ENCODE results near the gene PAPSS2. TPM values are rescaled to one million over a fixed set of nuclear protein-coding genes. Genes with fewer than 3 reads are reported as not detected.

The PAPSS2 gene
- total RNA-seq, 1 experiment from 2014 or later: 24.5 TPM

- no peak overlapping the region for H2AK5ac ChIP-seq (ENCODE audit: insufficient read length, low read length)
- WGBS (ENCODE audit: extremely low coverage, insufficient read length, low lambda C conversion rate): no CpG with 5 or more reads among the region's 2 CpGs
Measured at GRCh38 chr10:87667493-87667892, 7.8 kb downstream of the PAPSS2 start.

More at GRCh38 chr10:87667493-87667892, 7.8 kb downstream of the PAPSS2 start:
- no peak overlapping the region for H4K91ac ChIP-seq (ENCODE audit: insufficient read length, low read depth, low read length)
- no peak overlapping the region for H3K14ac ChIP-seq (ENCODE audit: insufficient read depth, low read length)
- no peaks in the 10 kb centered on the region for H3K79me1 ChIP-seq (ENCODE audit: insufficient read depth, low read depth, low read length, poor library complexity, severe bottlenecking)
- TF ChIP-seq, protein P1, sequence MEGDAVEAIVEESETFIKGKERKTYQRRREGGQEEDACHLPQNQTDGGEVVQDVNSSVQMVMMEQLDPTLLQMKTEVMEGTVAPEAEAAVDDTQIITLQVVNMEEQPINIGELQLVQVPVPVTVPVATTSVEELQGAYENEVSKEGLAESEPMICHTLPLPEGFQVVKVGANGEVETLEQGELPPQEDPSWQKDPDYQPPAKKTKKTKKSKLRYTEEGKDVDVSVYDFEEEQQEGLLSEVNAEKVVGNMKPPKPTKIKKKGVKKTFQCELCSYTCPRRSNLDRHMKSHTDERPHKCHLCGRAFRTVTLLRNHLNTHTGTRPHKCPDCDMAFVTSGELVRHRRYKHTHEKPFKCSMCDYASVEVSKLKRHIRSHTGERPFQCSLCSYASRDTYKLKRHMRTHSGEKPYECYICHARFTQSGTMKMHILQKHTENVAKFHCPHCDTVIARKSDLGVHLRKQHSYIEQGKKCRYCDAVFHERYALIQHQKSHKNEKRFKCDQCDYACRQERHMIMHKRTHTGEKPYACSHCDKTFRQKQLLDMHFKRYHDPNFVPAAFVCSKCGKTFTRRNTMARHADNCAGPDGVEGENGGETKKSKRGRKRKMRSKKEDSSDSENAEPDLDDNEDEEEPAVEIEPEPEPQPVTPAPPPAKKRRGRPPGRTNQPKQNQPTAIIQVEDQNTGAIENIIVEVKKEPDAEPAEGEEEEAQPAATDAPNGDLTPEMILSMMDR (conservative IDR thresholded peaks at IDR 0.05): no peak
- Mint-ChIP-seq H3K36me3 (ENCODE audit: insufficient read depth in 1 of 3, low read depth in 3 of 3) (peaks cover 0 to 16% (median 15%) of the 10 kb centered on the region in 3 experiments; a peak in 6 of 7 replicates), H3K27me3 (ENCODE audit: low read depth) (no peaks in the 10 kb centered on the region), H3K4me3 (no peak overlapping the region), H3K9me3 (no peaks in the 10 kb centered on the region), H3K27ac (no peak overlapping the region), H3K4me1 (peaks cover 2 to 4% of the 10 kb centered on the region in 2 experiments)
- H4K20me1 ChIP-seq (ENCODE audit: control insufficient read depth, insufficient read depth, insufficient read length): no peaks in the 10 kb centered on the region
- no peak overlapping the region for H2BK20ac ChIP-seq (ENCODE audit: low read depth, low read length, poor library complexity, severe bottlenecking)
- H3K56ac ChIP-seq (ENCODE audit: insufficient read length, low read depth, low read length): no peak overlapping the region
- H3K27ac ChIP-seq (ENCODE audit: insufficient read length, low read depth, low read length): no peak overlapping the region
- H3K27me3 ChIP-seq (ENCODE audit: insufficient read depth, low read length): no peaks in the 10 kb centered on the region
- no peak for DNase-seq
- H2BK120ac ChIP-seq (ENCODE audit: low read depth, low read length, poor library complexity, severe bottlenecking): no peak overlapping the region
- no peak overlapping the region for H2BK15ac ChIP-seq (ENCODE audit: low read depth, low read length)
- H4K5ac ChIP-seq (ENCODE audit: insufficient read length, low read depth, low read length): no peak overlapping the region
- H3K4ac ChIP-seq (ENCODE audit: low read depth, low read length): no peak overlapping the region
- H3K79me2 ChIP-seq (ENCODE audit: insufficient read depth, low read length): no peaks in the 10 kb centered on the region; the same call in 1 of the 2 replicates
- H3T11ph ChIP-seq (ENCODE audit: low read length): no peak overlapping the region
- no peak overlapping the region for H3K9ac ChIP-seq (ENCODE audit: extremely low read depth, insufficient read length, low read length)
- no peaks in the 10 kb centered on the region for H3K23me2 ChIP-seq (ENCODE audit: insufficient read length, low read depth, low read length, poor library complexity, severe bottlenecking)
- H2BK12ac ChIP-seq (ENCODE audit: insufficient read length, low read depth, low read length): no peak overlapping the region
- H3K4me1 ChIP-seq (ENCODE audit: insufficient read depth, low read length): 0 out of 2 replicates have a peak, but pooled peaks cover 2% of the 10 kb centered on the region
- no peak overlapping the region for H4K8ac ChIP-seq (replicated peaks; ENCODE audit: insufficient read length, low read depth, low read length)
- H3K23ac ChIP-seq (ENCODE audit: insufficient read length, low read depth, low read length): no peak overlapping the region
- no peak overlapping the region for H3K4me2 ChIP-seq (ENCODE audit: insufficient read depth, insufficient read length, low read length)
- no peak overlapping the region for H3K18ac ChIP-seq (ENCODE audit: insufficient read length, low read depth, low read length)
- no peaks in the 10 kb centered on the region for H3K9me3 ChIP-seq (ENCODE audit: control insufficient read depth, low read depth, low read length)
- H2BK5ac ChIP-seq (ENCODE audit: insufficient read length, low read length): no peak overlapping the region
- no peak overlapping the region for H2AFZ ChIP-seq (ENCODE audit: low read length)

Measured in H9 (cell line).